Fibroblast of skin of right quadriceps (primary cell): ENCODE measurements around the gene IER3.

Experiments
- DNase-seq: peaks from one replicate; pipeline ENCODE4 v3.0.0-alpha.2; 2013

The IER3 gene

GRCh38 chr6:30744054-30744805 is at the start of gene IER3:
Gene IER3, minus strand, starts transcription at chr6:30744547. Its CDS starts 29 bp downstream, at chr6:30744518.
- peak; percentile 93 for DNase-seq

GRCh38 chr6:30793521-30794194 is 49.3 kb upstream of the IER3 start:
- peak; percentile 60 for DNase-seq

GRCh38 chr6:30792786-30793185 is 48.4 kb upstream of the IER3 start:
- peak; percentile 52 for DNase-seq

GRCh38 chr6:30790724-30791383 is 46.5 kb upstream of the IER3 start:
- DNase-seq, result no peak

GRCh38 chr6:30789606-30790005 is 45.3 kb upstream of the IER3 start:
- no peak for DNase-seq

GRCh38 chr6:30787954-30788353 is 43.6 kb upstream of the IER3 start:
- DNase-seq, result peak; percentile 71

GRCh38 chr6:30782425-30783014 is 38.2 kb upstream of the IER3 start:
- DNase-seq, result peak; percentile 60

GRCh38 chr6:30781743-30782424 is 37.5 kb upstream of the IER3 start:
- DNase-seq, result peak; percentile 99

GRCh38 chr6:30781395-30781742 is 37.0 kb upstream of the IER3 start:
- no peak for DNase-seq

- no peak for DNase-seq
These were observed 36.2 kb upstream of the IER3 start for GRCh38 chr6:30780642-30780920.

- no peak for DNase-seq
These were observed 35.7 kb upstream of the IER3 start for GRCh38 chr6:30779850-30780641.

- no peak for DNase-seq
These were observed 33.8 kb upstream of the IER3 start for GRCh38 chr6:30778001-30778635.

GRCh38 chr6:30777155-30777485 is 32.8 kb upstream of the IER3 start:
- DNase-seq, result no peak

GRCh38 chr6:30776390-30777154 is 32.2 kb upstream of the IER3 start:
- no peak for DNase-seq

- no peak for DNase-seq
These were observed 30.8 kb upstream of the IER3 start for GRCh38 chr6:30775104-30775503.

- no peak for DNase-seq
These were observed 30.4 kb upstream of the IER3 start for GRCh38 chr6:30774701-30775100.

- no peak for DNase-seq
These were observed 26.2 kb upstream of the IER3 start for GRCh38 chr6:30770592-30770991.

GRCh38 chr6:30769853-30770524 is 25.6 kb upstream of the IER3 start:
- DNase-seq, result peak; percentile 54

GRCh38 chr6:30769088-30769852 is 24.9 kb upstream of the IER3 start:
- DNase-seq, result peak; percentile 97

- no peak for DNase-seq
These were observed 24.3 kb upstream of the IER3 start for GRCh38 chr6:30768634-30769087.
